HEK293T (cell line): ENCODE results near the gene CELF5.

Source experiments
- BHLHE40 ChIP-seq: fragments of 450-650 bp; IDR thresholded peaks from 2 replicates; pipeline ENCODE4 v1.6.1; 2016; ENCODE audit warnings: mild to moderate bottlenecking, moderate library complexity, borderline replicate concordance
- CTBP1 ChIP-seq: fragments of 450-650 bp; IDR thresholded peaks from 2 replicates; pipeline ENCODE4 v1.6.1; 2016; ENCODE audit warnings: borderline replicate concordance
- SUZ12 ChIP-seq: fragments of 450-650 bp; IDR thresholded peaks from 2 replicates; pipeline ENCODE4 v1.6.1; 2016; ENCODE audit warnings: mild to moderate bottlenecking
- ZNF384 ChIP-seq: fragments of 450-650 bp; IDR thresholded peaks from 2 replicates; pipeline ENCODE4 v1.6.1; 2016

DNA sequence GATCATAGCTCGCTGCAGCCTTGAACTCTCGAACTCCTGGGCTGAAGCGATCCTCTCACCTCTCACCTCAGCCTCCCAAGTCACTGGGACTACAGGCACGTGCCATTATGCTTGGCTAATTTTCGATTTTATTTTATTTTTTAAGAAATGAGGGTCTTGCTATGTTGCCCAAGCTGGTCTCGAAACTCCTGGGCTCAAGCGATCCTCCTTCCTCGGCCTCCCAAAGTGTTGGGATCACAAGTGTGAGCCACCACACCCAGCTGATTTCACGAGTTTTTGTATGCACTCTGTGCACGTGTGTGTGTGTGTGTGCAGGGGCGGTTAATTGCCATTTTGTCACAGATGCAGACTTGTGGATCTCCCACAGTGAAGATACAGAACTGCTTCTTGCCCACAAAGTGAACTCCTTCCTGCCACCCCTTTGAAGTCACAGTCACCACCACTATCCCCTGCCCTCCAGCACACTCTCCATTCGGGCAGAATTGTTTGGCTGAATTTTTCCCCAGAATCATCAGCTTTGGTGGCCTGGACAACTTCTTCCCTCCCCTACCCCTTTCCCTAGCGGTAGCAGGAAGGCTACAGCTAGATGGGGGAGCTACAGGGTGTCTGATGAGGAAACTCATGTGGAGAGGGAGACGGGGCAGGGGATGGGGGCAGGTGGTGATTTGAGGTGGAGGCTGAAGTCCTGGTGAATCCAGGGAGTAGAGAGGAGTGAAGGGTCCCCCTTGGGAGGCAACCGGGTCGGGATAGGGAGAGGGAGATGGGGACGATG is 59.6 kb downstream of the CELF5 start:
- no peak for TF ChIP-seq ZNF384
- no peak for TF ChIP-seq CTBP1
- TF ChIP-seq BHLHE40 = no peak
- TF ChIP-seq SUZ12 = no peak
